HG03066 (cell line): ENCODE data around the gene ARHGAP4.

ENCODE experiments used
- ATAC-seq: cut with Tn5 transposase; IDR thresholded peaks from one replicate; pipeline ENCODE4 v1.9.1; 2021; ENCODE audit warnings: low read depth; ENCODE audit not compliant: unreplicated experiment

The ARHGAP4 gene

DNA sequence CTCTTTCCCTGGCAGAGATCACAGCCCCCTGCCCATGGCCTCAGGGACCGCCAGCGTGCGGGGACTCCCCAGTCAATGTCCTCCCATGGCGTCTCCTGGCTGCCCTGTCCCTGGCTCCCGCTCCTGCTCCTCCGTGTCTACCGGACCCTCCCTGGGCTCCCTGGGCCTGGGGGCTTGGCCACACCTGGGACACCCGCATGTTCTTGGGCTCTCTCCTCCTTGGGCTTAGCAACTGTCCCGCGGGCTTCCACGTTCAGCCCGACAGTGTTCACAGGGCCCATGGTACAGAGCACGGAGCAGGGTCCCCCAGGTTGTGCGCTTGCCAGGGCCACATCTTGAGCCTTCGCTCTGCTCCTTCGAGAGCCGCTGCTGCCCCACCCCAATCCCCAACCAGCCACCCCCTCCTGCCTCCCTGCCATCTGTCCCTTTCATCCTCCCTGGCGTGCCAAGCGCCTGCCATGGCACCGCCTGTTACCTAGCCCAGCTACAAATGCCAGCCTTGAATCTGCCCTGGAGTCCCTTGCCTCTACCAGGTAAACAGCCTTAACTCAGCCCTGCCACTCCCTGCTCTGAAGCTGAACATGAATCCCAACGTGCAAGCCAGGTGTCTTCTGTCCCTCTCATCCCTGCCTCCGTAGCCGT lies 17.7 kb downstream of the ARHGAP4 start:
- ATAC-seq: no peak

DNA sequence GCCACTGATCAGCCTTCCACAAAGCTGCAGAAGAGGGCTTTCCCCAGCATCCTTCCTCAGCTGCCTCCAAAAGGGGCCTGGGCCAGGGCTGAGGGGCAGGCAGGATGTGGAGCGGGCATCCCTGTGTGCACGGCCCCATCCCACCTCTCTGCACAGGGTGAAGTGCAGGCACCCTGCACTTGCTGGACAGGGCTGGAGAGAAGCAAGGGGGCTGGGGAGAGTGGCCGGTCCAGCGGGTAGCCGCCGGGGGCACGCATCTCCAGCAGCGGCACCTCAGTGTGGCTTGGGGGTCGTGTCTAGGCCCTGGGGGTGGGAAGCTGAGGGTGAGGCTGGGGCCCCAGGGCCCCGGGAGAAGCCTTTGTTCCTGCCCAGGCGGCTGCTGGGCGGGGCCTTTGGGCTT lies 18.6 kb downstream of the ARHGAP4 start:
- ATAC-seq: no peak

DNA sequence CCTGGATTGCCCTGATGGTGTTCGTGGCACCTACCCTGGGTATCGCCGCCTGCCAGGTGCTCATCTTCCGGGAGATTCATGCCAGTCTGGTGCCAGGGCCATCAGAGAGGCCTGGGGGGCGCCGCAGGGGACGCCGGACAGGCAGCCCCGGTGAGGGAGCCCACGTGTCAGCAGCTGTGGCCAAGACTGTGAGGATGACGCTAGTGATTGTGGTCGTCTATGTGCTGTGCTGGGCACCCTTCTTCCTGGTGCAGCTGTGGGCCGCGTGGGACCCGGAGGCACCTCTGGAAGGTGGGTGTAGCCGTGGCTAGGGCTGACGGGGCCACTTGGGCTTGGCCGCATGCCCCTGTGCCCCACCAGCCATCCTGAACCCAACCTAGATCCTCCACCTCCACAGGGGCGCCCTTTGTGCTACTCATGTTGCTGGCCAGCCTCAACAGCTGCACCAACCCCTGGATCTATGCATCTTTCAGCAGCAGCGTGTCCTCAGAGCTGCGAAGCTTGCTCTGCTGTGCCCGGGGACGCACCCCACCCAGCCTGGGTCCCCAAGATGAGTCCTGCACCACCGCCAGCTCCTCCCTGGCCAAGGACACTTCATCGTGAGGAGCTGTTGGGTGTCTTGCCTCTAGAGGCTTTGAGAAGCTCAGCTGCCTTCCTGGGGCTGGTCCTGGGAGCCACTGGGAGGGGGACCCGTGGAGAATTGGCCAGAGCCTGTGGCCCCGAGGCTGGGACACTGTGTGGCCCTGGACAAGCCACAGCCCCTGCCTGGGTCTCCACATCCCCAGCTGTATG lies 19.7 kb downstream of the ARHGAP4 start:
- ATAC-seq: no peak

DNA sequence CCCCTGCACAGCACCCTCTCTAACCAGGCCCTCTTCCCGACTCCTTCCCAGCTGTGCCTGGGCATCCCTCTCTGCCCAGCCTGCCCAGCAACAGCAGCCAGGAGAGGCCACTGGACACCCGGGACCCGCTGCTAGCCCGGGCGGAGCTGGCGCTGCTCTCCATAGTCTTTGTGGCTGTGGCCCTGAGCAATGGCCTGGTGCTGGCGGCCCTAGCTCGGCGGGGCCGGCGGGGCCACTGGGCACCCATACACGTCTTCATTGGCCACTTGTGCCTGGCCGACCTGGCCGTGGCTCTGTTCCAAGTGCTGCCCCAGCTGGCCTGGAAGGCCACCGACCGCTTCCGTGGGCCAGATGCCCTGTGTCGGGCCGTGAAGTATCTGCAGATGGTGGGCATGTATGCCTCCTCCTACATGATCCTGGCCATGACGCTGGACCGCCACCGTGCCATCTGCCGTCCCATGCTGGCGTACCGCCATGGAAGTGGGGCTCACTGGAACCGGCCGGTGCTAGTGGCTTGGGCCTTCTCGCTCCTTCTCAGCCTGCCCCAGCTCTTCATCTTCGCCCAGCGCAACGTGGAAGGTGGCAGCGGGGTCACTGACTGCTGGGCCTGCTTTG lies 20.5 kb downstream of the ARHGAP4 start:
- ATAC-seq: no peak

DNA sequence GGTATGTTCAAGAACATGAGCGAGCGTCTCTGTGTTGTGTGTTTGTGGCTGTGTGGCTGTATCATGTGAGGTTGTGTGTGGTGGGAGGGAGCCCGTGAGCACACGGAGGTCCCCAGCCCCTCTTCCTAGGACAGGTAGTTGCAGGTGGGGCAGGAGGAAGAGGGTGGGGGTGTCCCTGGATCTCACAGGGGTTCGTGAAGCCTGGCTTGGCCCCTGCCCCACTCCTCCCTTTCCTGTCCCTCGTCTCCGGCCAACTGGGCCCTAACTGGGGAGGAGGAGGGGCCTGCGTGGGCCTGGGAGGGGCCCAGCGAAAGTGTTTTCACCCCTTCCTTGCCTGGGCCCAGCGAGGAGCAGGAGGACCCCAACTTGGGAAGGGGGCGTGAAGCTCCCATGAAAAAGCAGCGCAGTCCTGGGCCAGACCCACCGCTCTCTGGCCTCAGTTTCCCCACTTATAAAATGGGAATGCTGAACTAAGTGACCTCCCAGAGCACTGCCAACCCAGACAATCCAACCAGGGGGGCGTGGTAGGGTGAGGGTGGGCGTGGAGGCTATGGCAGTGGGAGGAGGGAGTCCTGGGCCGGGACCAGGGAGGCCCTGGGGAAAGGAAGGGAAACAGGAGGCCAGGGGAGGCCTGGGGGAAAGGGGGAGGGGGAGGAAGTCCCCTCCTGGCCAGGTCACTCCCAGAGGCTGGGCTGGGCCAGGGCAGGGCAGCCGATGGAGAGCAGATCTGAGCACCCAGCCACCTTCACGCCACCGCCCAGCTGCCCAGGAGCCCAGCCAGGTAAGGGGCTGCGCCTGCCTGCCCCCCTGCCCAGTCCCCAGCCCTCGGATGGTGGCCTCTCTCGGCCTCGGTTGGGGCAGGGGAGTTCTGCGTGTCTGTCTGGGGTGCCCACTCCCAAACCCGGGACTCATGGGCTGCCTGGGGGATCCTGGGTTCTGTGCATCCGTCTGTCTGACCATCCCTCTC lies 21.8 kb downstream of the ARHGAP4 start, which contains the start of gene AVPR2:
TSS of gene AVPR2 (plus strand) at position 683 of the 967 bp plus-strand sequence. CDS start 473 bp downstream, outside the sequence.
- ATAC-seq: no peak

DNA sequence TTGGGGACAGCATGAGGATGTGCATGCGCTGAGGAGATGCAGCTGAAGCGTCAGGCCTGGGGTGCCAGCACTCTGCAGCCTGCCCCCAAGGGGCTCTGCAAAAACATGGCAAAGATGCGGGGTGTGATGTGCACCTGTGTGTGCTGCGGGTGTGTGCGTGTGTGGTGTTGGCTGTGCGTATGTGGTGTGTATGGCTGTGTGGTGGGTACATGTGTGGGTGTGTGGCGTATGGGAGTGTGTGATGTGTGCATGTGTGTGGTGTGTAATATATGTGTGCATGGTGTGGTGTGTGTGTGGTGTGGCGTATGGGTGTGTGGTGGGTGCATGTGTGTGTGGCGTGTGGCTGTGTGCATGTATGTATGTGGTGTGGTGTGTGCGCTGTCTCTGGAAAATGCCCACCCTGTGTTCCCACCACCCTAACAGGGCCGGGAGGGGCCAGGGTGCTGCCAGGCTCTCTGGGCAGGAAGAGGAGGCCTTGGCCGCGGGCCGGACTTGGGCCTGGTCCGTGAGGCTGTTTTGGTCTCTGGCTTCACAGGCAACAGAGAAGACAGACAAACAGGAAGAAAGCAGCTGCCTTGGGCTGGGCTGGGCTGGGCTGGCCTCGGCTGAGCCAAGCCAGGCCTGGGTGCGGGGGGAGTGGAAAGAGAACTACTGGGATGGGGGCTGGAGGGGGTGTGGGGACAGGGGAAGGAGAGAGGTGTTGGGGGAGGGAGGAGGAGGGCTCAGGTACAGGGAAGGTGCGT lies 22.7 kb downstream of the ARHGAP4 start:
- no peak for ATAC-seq

DNA sequence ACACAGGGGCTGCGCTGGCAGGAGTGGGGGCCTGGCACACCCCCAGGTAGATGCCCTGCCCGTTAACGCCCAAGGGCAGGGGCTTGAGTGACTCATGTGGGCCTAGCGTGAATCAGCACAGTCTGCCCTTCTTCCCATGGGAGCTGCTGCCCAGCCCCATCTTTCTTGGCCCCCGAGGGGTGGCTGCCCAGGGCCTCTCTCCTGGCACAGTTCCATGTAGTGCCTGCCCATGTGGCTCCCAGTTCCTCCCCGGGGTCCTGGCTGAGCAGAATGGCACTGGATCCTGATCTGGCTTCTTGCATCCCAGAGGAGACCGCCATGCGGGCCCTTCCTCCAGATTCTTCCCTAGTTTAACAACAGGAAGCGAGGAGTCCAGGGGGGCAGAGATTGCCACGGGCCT lies 23.7 kb downstream of the ARHGAP4 start:
- ATAC-seq: no peak

DNA sequence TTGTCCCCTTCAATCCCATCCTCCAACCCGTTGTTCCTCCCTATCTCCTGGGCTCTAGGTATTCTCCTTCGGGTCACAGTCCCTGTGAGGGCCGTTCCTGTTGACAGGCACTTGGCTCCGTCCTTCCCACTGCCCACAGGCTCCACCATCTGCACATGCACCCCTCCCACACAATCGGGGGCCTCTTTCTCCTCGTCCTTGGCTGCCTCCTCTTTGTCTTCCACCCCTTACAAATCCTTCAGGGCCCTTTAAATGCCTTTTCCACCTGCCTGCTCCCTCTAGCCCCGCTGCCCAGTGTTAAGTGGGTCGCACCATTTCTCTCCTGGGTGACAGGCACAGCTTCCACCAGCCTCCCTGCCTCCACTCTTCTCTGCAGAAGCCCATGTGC lies 24.3 kb downstream of the ARHGAP4 start:
- no peak for ATAC-seq

DNA sequence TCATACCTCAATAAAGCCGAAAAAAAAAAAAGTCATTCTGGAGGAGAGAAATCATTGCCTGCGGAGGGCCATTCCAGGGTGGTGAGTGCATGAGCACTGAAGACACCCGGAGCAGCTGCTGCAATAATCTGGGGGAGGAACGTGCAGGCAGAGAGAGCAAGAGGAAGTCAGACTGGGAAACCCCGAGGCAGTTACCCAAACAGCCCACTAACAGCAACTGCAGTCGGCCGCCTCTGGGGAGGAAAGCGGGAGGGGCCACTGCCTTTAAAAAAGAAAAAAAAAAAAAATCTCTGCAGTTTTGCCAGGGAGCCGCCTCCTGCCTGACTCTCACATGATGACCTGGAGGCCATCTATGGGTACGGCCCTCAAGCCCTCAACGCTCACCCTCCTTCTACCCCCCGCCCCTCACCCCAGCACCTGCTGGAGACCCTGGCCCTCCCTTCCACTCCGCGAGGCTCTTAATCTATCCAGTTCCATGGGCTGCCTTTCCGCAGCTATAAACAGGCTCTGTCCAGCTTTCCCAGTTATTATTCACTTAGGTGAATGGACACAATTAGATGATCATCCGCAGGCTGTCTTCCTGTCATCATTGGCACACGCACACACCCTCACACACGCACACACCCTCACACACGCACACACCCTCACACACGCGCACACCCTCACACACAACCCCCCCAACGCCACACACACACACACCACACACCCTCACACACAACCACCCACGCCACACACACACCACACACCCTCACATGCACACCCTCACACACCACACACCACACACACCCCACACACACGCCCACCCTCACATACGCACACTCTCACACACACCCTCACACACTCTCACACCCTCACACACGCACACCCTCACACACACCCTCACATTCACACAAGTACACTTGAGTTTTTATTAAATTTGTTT lies 25.0 kb downstream of the ARHGAP4 start:
- ATAC-seq: peak; percentile 59

DNA sequence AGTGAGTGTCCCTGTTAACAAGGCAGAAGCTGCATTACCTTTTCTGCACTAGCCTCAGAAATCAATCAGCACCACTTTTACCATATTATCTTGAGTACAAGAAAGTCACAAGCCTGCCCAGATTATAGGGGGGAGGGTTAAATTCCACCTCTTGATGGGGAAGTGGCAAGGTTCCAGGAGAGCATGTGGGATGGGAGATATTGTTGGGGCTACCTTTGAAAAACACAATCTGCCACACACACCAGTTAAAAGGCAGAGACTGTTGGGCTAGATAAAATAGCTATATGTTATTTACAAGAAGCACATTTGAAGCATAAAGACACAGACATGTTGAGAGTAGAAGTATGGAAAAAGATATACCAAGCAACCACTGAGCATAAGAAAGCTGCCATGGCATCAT lies 28.2 kb downstream of the ARHGAP4 start:
- no peak for ATAC-seq

DNA sequence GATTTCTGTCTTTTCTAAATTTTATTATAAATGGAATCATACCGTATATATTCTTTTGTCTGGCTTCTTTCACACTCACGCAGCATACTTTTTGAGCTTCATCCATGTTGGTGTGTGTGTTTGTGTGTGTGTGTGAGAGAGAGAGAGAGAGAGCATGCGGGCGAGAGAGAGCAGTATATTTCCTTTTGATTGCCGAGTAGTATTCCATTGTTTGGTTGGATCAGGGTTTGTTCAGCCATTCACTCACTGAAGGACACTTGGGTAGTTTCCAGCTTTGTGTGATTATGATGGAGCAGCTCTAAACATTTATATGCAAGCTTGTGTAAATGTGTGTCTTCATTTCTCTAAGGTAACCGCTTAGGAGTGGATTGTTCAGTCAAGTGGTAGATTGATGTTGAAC lies 36.9 kb downstream of the ARHGAP4 start:
- no peak for ATAC-seq

DNA sequence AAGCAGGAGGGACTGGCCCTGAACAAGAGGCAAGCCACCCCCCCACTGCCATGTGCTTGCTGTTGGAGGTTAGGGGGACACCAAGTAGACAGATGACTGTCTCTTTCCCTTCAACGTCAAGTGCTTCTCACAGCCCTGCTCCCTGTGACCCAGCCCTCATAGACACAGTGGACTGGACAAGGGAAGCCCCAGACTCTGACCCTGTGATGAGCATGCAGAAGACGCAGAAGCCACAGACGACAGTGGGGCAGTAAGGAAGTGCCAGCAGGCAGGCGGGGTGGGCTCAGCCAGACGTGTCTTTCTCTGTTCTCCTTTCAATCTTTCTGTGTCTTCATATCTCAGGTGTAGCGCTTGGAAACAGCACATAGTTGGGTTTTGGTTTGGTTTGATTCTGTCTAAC lies 37.7 kb downstream of the ARHGAP4 start:
- ATAC-seq: no peak

DNA sequence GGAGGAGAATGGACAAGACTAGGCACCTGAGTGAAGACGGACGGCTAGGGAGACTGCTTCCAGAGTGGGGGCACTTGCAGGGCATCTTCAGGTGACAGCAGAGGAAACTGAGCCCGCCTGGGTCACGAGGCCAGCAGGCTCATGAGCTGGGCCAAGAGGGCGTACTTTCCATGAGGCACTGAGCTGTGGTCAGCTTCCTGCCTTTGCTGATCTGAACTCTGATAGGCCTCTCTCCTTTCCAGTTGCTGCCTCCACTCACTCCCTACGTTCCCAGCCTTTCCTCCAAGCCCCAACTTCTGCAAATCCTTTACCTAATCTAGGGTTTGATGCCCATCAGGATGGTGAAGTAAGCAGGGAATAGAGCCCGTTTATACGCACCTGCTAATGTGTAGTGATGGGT lies 38.7 kb downstream of the ARHGAP4 start:
- ATAC-seq: no peak

DNA sequence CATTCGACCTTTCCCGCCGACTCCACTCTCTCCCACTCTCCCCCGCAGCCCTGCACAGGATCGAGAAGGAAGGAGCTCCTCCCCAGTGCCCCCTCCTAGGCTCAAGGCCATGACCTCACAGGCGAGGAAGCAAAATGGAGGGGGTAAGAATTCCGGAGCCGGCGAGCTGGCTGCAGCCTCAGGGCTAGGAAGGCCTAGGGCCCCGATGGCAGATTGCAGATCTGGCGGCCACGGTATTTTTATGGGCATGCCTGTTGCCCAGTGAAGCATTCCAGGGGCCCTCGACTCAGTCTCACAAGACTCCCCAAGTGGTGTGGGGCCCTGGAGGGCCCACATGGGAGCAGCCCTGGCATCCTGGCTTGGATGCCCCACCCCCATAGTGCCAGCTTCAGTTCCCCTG lies 39.1 kb downstream of the ARHGAP4 start:
- no peak for ATAC-seq

DNA sequence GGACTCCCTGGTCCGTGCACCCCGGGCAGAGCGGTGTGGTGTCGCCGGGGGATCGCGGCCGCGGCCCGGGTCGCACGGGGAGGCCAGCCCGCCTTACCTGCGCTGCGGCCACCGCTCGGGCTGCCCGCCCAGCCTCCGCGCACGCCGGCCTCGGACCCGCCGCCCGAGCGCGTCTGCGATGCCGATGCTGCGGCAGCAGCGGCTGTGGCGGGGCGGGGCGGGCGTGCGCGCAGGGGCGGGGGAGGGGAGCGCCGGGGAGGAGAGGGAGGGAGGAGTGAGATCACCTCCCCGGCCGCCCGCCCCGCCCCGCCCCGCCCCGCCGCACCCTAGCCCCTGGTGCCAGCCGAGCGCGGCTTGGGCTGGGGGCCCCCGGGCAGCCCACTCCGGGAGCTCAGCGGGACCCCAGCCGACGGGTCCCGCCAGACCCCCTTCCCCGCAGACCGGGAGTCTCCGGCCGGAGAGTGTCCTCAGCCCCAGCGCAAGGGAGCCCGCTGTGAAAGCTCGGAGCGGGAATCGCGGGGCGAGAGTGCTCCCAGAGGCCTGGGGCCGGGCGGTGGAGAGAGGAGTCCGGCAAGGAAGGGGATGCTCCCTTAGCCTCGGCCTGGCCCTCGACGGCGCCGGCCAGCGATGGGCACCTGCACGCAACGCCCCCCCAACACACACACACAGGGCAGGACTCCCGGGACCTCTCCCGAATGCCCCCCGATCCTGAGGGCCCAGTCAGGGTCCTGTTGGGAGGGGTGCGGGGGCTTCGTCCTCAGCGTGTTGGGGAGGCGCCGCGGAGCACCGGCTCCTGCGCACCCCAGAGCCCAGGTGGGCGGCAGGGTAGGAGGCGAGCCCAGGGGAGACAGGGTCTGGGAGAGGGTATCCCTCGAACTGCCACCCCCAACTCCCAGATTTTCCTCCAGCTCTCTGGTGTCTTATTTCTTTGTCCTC lies 39.8 kb downstream of the ARHGAP4 start, which contains the start of gene L1CAM:
TSS of gene L1CAM (minus strand) at position 206 of the 936 bp plus-strand sequence. CDS start 10,337 bp downstream, outside the sequence.
- ATAC-seq: no peak

DNA sequence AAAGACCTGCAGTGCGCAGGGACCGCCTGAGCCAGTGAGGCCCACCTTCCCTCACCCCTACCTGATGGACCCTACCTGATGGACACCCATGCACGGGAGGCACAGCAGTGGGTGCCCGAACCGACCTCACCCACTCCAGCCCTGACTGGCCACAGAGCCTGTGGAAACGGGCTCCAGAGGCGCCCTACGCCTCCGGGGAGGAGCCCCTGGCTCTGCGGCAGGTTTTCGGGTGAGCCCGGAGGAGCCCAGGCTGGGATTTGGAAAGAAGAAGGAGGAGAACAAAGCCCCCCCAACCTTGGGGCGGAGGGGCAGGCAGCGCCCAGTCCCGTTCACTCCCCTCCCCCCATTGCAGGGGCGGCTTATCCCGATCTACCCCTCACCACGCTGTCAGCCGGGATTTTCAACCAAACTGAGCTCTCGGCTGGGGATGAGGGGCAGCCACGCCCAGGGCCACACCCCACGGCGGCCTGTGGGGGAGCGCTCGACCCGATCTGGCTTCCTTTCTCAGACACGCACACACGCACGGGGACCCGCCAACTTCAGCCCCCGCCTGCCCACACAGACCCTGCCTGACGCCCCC lies 40.8 kb downstream of the ARHGAP4 start:
- no peak for ATAC-seq

DNA sequence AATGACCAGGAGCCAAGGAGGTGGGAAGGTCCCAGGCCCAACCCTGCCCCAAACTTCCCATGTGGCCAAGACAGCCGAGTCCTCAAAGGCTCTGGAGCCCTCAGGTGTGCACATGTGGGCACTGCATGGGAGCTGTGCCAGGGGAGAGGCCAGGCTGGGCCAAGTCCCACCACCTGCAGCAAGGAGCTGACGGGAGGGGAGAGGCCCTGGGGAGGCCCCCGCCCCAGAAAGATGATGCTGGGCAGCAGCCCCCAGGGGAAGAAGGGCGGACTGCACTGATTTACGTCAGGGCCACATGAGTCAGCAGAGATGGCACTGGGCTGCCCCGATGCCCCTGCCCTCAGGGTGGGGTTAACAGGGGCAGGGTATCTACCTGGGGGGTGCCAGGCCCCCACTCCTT lies 41.5 kb downstream of the ARHGAP4 start:
- ATAC-seq: no peak
